NOMO-1 treated with DMSO at 0.1 percent for 48 hours (cell line): ENCODE data around the gene SLC15A3.
A peak's percentile ranks its signal among the peaks of the same experiment; 100 is the strongest.
"Not testable (repeated sequence)": the region's sequence is repeated elsewhere in the genome, so short reads cannot be mapped to it uniquely, and the experiment has no call there.

Experiments used
- DNase-seq: peaks from one replicate; lab custom pipeline; 2025; ENCODE audit not compliant: unreplicated experiment; lab: John Stamatoyannopoulos, UW

SLC15A3 gene

DNA sequence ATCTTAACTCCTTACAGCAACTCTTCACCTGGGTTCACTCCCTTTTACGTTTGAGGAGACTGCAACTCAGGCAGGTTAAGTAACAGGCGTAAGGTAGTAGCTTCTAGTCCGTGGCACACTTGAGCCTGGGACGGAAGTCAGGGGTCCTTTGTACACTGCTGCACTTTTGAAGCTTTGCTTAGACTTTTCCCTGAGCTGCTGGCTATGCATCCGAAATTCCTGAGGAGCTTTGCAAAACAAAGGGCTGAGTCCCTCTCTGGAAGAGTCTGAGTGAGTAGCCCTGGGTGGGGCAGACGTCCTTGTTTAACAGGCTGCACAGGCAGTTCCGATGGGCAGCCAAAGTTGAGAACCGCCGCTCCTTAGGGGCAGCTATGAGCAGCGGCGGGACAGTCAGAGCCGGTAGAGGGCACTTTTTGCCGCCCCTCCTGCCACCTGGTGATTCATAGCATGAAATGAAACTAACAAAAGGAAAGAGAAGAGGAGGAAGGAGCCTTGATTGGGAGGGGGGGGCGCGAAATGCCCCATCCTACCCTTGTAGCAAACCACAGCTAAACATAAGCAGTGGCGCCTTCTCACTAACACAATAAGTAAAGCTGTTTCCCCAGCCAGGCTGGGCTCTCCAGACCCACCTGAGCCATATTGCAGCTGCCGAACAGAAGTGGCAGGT lies 36.6 kb downstream of the SLC15A3 start:
- peak; percentile 87 for DNase-seq

DNA sequence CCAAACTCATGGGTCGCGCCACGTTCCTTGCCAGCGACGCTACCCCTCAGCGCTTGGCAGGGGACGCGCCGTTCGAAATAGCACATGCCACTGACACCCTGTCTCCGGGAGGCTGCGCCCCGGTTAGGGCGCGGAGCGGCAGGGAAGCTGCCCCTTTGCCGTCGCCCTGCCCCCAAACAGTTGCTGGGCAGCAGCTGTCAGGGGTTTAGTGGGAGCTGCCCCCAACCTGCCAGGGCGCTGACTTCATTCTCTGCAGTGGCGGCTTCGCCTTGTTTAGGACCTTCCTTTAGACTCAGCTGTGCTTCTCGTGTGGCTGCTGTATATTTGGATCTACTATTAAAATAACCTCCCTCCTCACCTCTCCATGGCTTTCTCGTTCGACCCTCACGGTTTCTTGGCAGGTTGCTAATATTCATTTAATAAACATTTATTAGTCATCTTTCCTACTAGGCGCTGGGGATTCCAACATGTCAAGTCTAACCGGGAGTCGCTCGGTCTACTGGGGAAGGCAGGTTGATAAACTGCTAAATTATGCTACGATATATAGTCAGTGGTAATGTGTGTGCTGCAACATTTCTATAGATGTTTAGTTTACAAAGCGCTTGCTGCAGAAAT lies 37.2 kb downstream of the SLC15A3 start:
- no peak for DNase-seq

DNA sequence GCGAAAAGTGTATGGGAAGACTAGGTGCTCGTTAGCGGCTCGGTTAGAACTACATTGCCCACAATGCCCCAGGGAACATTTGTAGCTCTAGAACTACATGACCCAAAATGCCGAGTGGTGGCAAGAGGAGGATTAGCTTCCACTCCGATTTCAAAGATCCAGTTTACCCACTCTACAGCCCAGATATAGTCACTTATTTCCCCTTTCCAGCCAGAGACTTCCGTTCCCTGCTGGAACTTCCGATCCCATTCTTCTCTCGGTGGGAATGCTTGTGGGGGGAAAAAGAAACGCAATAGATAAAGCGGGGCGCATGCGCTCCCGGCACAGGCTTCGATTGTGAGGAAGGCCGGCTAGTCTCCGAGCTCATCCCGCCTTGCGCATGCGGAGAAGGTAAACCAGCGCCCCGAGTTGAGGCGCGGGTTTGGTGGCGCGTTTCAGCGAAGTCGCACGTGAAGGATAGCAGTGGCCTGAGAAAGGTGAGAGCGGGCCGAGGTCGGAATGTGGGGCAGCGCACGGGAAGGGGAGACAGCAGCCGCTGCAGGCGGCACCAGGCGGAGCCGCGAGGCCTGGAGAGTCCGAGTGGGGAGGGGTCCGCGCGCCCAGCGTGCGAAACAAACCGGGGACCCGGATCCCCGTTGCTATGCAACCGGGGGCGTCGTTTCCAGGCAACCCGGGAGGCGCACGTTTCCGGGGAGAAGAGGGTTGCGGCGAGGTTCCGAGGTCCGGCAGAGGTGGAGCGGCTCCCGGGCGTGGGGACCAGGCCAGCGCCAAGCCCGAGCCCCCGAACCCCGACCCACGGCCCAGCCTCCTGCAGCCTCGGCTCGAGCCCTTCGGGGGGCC lies 38.0 kb downstream of the SLC15A3 start, which contains the start of gene TMEM109:
TSS of gene TMEM109 (plus strand) at position 366 of the 840 bp plus-strand sequence. CDS start 5,536 bp downstream, outside the sequence.
- DNase-seq = peak; percentile 84

DNA sequence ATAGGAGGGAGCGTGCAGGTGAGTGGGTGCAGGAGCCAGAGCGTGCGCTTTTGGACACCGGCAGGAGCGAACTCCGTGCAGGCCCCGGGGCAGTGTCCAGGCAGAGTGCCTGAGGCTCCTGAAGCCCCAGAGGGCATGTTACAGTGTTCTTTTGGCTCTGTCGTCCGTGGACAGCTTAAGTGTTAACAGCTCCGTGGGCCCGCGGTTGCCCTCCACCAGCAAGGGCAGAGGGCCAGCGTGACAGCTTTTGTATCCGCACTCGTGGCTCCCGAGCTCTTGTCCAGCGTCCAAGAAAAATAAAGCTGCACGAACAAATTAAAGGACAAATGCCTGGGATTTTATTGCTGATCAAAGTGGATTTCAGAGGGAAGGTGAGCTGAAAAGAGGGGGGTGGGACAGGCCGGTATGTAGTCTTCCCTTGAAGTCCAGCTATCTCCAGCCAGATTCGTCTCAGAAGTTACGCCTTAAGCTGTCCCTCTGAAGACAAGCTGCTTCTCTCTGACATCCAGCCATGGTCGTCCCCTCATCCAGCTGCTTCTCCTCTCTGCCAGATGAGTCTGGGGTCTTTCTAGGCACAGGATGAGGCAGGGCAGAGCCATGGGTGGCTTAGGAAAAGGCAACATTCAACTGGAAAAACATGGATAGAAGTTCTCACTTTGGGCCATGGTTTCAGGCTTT lies 39.0 kb downstream of the SLC15A3 start:
- DNase-seq = no peak

DNA sequence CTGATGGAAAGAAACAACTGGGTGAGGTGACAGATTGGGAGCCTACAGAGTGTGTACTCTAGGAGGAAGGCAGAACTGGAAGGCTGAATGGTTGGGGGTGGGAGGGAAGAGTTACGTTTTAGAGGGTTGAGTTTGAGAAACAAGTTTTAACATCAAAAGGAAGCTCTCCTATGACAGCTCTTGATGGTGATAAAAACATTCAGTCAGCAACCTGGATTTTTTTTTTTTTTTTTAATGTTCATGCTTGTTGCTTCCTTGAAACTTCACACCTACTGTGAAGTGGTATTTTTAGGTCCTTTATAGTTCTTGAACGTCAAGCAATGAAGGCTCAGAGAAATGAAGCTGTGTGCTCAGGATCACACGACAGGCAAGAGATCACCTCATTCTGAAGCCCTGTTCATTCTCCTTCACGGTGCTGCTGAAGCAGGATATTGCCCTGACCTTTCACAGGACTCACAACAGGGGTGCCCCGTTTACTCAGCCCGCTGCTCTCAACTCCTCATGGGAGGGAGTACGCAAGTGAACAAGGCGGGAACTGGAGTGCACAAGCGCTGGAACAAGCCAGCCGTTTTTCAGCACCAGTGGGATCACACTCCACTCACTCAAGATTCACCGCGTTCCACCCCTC lies 39.6 kb downstream of the SLC15A3 start:
- DNase-seq = no peak

DNA sequence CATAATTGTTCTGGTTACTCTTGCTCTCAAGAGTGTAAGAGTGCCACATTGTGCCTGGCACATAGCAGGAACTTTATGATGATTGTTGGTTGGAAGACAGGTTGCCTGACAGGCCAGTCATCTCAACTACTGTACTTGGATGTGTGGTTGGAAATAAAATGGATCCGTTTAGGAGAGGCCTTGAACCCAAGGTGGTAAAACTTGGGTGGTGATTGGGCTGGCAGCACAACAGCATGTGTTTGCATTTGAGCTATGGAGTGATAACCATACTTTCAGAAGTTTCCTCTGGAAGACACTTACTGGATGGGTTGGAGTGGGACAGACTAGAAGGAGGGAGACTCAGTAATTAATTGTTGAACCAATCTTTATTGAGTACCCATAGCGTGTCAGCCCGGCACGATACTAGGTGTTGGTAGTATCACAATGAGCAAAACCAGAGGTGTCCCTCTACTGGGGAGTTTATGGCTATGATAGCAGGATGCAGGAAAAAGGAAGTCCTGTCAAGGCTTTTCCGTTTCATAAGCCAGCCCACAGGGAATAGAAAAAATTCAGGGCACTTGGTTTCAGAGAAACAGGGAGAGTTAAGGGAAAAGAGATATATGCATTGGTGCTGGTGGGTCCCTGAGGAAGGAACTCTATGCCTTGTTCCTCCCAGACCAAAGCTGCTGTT lies 41.1 kb downstream of the SLC15A3 start:
- peak; percentile 8 for DNase-seq

DNA sequence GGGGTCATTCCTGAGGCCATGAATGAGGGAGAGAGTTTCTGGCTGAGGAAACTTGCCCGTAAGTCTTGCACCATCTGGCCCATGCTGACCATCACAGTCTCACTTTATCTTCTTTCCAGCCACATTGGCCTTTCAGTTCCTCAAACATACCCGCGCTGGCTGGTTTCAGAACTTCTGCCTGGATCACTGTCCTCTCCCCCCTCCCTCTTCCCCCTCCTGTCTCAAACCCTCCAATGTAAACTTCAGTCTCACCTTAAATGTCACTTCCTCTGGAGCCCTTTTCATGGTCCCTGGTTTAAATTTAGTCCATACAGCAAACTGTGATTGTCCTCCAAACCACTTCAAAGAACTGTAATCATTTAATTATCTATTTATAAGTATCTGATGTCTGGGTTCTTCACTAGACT lies 41.7 kb downstream of the SLC15A3 start:
- DNase-seq = peak; percentile 89

DNA sequence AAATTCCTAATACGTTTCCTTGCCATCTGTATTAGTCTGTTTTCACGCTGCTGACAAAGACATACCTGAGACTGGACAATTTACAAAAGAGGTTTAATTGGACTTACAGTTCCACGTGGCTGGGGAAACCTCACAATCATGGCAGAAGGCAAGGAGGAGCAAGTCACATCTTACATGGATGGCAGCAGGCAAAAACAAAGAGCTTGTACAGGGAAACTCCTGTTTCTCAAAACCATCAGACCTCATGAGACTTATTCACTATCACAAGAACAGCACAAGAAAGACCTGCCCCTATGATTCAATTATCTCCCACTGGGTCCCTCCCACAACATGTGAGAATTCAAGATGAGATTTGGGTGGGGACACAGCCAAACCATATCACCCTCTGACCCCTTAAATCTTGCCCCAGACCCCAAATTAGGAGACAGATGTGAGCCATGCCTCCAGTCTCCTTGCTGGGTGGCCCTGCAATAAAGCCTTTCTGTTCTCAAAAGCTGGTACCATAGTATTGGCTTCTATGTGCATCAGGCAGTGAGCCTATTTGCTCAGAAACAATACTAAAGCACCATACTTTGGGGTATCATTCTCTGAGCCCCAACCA lies 42.2 kb downstream of the SLC15A3 start:
- DNase-seq = not testable (repeated sequence)

DNA sequence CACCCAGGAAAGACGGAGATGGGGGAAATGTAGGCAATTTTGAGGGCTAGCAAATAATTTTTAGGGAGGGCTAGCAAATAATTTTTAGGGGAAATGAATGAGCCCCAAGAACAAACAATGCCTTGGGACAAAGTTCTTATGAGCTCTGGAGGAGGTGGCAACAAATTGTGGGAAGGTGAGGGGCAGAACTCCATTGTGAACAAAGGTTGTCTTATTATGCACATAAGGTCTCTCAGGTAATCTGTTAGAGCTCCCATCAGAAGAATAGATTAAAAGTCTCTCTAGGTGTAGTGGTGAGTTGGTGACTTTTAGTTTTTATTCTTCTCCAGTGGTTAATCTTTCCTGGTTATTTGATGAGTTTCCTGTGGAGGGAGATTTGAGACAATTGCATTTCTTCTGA lies 43.2 kb downstream of the SLC15A3 start:
- DNase-seq = no peak

DNA sequence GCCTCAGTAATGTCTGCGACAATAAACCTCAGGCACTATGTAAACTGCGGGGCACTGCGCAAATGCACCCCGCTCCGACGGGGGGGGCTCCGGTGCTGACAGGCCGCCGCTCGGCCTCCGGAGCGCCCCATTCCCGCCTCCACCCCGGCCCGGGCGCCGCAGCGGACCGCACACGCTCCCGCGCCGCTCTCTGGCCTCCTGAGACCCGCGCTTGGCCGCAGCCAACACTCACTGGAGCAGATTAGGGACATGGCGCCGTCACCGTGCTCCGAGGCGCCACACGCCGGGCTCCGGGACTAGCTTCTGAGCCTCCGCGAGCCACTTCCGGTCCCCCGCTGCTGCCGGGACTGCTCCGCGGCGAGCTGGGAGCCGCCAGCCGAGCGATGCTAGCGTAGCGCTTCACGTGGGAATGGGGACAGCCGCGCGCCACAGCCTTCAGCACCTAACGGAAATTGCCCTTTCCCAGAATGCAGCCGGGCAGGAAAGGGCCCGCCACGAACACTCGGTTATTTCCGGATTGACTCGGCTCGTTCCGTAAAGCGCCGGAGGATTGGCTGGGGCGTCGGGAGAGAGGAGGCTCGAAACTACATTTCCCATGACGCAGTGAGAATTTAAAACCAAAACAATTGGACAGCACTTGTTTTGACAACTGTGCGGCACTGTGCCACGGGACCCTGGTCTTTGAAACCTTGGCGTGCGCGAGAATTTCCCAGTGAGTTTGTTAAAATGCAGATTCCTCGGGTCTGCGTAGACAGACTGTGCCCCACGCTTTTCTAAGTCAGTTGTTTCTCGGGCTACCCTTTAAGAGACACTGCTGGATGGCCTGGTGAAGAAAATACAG lies 45.6 kb downstream of the SLC15A3 start, which contains the start of gene PRPF19:
TSS of gene PRPF19 (minus strand) at position 454 of the 841 bp plus-strand sequence. CDS start at position 251, 203 bp downstream.
- DNase-seq = peak; percentile 98

DNA sequence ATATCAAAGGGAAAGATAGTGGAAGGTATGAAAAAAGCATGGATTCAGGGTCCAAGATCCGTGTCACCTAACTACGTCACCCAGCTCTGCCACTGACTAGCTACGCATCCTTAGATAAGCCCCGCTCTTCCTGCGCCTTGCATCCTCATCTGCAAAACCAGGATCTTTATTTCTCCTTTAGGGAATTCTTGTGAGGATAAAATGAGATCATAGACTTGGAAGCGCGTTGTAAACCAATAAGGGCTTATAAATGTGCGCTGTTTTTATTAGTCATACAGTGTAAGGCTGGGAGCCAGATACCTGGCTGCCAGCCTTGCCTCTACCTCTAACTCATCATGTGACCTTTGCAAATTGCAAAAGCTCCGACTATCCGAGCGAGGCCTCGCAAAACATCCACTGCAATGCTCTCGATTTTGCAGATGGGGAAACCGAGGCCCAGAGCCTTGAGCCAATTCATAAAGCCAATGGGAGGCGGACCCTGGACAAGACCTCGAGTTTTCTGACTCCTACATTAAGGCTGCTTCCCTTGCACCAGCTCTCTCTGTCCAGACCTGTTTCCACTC lies 46.3 kb downstream of the SLC15A3 start:
- no peak for DNase-seq

DNA sequence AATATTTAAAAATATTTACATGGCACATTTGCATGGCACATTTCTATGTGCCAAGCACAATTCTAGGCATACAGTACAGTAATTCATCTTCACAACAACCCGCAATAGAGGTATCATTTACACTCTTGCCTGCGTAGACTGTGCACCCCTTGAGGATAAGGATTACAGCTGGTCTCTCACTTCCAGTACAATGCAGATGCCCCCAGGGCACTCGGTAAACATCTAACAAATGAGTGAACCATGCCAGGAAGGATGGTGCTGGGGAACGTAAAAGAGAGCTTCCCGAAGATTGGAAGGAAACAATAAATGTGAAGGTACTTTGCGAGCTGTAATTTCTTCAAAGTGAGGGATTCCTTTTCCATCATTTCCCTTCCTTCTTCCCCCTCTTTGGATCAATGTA lies 46.9 kb downstream of the SLC15A3 start:
- DNase-seq = no peak

DNA sequence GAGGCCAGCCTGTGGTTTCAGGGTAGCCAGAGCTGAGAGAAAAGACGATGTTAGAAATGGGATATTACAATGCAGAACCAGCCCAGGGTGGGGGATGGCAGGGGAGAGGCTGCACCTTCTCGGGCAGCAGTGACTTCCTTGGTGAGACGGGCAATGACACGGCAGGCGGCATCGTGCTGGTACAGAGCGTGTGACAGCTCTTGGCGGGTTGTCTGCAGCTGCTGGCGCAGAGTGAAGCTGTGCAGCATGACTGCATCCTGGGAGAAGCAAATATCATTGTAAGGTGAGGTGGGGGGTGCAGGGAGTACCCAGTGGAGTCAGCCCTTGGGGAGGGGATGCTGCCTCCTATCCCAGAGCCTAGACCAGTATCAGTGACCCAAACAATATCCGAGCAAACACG lies 49.4 kb downstream of the SLC15A3 start:
- DNase-seq = no peak

DNA sequence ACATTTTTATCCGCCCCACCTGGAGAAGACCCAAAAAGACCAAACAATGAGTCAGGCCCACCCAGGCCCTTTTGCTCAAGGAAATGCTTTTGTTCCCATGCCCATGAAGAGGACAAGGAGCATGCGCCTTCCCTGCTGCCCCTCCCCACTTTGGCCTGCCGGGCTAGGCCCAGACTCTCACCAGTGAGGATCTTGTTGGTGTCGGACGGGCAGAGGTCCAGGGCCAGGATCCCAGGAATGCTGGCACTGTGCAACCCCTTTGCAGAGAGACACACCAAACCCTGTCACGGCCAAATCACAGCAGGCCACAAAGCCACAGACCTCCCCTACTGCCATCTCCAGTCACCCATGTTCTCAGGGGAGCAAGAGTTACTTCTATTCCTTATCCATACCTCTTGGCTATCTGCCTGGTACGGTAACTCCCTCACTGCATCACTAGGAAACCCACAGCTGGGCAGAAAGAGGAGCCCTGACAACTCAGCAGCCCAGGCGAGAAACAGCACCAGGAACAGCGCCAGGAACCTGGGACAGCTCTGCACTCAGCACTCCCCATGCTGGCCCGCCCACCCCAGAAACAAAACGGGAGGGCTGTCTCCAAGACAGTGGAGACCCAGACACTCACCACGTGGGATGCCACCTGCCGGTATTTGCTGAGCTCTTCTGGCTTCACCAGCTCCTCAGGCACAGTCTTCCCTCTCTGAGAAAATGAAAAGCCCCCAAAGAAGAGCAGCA lies 51.1 kb downstream of the SLC15A3 start:
- no peak for DNase-seq

DNA sequence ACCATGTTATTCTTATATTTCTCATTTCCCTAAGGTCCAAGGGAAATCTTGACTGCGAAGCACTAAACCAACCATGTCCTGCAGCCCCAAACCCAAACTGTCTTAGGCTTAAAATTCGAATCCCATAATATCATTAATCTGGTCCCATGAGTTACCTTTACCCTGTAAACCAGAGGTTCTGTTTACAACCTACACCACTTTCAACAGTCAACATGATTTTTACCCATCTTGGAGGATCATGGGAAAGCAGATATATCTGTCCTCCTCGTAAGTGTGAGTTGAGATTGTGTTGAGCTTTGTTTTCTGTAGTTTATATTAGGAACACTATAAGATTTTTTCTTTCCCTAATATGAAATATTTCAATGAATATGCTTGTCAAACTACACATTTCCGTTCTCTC lies 52.0 kb downstream of the SLC15A3 start:
- no peak for DNase-seq

DNA sequence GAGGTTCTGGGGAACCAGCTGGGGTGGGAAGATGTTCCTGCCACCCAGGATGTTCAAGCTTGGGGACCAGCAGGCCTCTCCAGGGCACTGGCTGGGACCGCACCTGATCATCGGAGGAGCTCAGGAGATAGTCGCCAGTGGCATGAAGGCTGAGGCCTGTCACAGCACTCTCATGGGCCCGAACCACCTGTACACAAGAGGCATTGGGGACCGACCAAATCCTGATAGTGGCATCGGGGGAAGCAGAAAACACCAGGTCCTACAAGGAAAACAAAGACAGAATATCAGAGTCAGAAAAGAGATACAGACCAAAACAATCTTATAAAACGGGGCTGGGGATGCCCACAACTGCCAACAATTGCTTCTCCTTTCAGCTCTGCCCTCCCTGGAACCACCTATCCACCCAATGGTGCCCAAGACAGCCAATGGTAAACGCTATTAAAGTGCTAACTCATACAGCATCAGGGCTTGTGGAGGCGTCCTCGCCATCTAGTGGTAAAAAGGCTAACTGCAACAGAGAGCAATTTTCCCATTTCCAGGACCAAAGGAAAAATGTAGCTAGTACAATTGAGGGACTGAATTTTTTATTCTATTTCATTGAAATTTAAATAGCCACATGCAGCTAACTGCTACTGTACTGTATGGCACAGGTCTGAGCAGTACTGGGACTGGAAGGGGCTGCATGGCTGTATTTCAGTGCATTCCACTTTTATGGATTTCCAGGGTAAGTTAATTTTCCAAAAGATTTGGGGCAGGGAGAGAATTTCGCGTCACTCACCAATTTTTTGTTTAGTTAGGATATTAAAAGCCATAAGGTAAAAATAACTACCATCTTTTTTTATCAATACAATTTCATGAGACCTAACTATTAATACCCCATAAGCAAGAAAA lies 52.7 kb downstream of the SLC15A3 start:
- peak; percentile 48 for DNase-seq

DNA sequence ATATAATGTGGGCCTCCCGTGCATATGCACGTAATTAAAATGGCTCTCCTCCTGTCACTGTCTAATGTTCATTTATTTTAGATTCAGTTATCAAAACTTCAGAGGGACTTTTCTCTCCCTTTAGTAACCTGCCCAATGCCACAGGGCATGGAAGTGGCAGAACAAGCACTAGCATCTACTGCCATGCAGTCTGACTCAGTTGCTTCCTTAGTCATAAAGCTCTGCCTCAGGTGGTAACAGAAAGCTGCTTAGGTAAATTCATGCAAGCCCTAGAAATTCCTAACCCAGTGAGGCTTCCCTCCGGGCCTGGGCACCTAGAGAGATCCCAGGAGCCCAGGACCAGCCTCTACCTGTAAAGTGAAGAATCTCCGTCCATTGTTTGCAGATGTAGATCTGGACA lies 54.5 kb downstream of the SLC15A3 start:
- DNase-seq = no peak
